Lower leg skin (tissue), 4 donors: ENCODE measurements around the gene CFD. TPM values are rescaled to one million over a fixed set of nuclear protein-coding genes. Genes with fewer than 3 reads are reported as not detected.

Experiments used
- DNase-seq, 2 donors: peaks; one replicate each; pipeline ENCODE4 v3.0.0-alpha.2; 2019; ENCODE audit warnings: low spot score in 2 of 2
- H3K4me3 ChIP-seq: fragments of 200-600 bp; sonication (generic); 2 replicates; pipeline ENCODE4 v1.5.1; 2017; ENCODE audit warnings: mild to moderate bottlenecking, low read depth; ENCODE audit not compliant: poor library complexity, severe bottlenecking
- POLR2A ChIP-seq, 2 donors: fragments of 450-650 bp; IDR thresholded peaks; one replicate each; pipeline ENCODE4 v1.6.1; 2016 to 2017; ENCODE audit warnings: antibody characterized with exemption in 2 of 2, mild to moderate bottlenecking in 1 of 2, moderate library complexity in 1 of 2
- WGBS, 2 donors: methylation state at CpG; one replicate each; pipeline ENCODE4 v1.1.5; 2018; 5-methylcytosine and 5-hydroxymethylcytosine counted together
- intact Hi-C: fragments of 100-400 bp; cut with DNase I; formaldehyde crosslinking; loops from one replicate; pipeline ENCODE4 v1.15.0; 2023; ENCODE audit warnings: low total_unique reads
- total RNA-seq, 4 donors: library from RNA; depleted of rRNA; stranded (reverse); fragments of >200 nt; gene quantifications; one replicate each; pipeline ENCODE4 v1.1.0, GENCODE V29; 2016
- TF ChIP-seq, protein P1 (sequence below), 3 donors: fragments of 450-650 bp; IDR thresholded peaks; one replicate each; pipeline ENCODE4 v1.5.1; 2016; ENCODE audit warnings: antibody characterized with exemption in 3 of 3, mild to moderate bottlenecking in 3 of 3, moderate library complexity in 2 of 3

The CFD gene
- total RNA-seq, 4 donors from 2014 or later, result 263 to 871 (median 364) TPM

- intact Hi-C loops, result no loop called here
- no peak for DNase-seq
- H3K4me3 ChIP-seq, result no peak overlapping the region
- WGBS, 2 donors, result 86% methylated on average over 32 to 35 of the region's 37 CpGs
- TF ChIP-seq, protein P1, sequence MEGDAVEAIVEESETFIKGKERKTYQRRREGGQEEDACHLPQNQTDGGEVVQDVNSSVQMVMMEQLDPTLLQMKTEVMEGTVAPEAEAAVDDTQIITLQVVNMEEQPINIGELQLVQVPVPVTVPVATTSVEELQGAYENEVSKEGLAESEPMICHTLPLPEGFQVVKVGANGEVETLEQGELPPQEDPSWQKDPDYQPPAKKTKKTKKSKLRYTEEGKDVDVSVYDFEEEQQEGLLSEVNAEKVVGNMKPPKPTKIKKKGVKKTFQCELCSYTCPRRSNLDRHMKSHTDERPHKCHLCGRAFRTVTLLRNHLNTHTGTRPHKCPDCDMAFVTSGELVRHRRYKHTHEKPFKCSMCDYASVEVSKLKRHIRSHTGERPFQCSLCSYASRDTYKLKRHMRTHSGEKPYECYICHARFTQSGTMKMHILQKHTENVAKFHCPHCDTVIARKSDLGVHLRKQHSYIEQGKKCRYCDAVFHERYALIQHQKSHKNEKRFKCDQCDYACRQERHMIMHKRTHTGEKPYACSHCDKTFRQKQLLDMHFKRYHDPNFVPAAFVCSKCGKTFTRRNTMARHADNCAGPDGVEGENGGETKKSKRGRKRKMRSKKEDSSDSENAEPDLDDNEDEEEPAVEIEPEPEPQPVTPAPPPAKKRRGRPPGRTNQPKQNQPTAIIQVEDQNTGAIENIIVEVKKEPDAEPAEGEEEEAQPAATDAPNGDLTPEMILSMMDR (IDR thresholded peaks at IDR 0.05), result no peak
- no peak for TF ChIP-seq POLR2A (IDR thresholded peaks at IDR 0.05)
Measured at GRCh38 chr19:879711-880438, 20.4 kb downstream of the CFD start.

DNA sequence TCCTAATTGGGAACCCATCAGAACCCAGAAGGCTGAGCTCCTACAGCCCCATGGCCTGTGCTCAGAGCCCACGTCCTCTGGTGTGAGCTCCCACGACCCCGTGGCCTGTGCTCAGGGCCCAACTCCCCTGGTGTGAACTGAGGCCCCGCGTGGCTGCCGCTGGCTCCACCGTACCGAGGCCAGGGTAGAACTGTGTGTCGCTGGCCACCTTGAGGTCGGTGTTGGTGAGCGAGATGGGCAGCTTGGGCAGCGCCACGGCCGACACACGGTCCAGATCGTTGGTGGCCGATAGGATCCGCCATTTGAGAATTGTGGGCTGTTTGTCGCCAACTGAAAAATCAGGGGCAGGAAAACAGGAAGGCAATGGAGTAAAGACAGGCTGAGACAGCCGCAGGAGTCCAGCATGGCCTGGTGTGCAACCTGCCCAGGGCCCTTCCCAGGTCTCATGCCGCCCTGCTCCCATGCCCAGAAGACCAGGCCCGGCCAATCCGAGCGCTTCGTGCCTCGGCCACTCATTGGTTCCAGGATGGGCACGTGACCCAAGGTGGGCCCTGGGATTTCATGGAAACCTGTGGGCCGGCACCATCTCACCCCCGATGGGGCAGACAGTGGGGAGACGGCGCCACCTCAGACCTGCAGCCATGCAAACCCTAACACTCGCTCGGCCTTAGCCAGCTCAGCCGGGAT, 22.1 kb downstream of the CFD start:
- H3K4me3 ChIP-seq, result no peak overlapping the region
- intact Hi-C loops, result no loop called here
- no peak for DNase-seq
- no peak for TF ChIP-seq POLR2A (IDR thresholded peaks at IDR 0.05)
- TF ChIP-seq, protein P1 (IDR thresholded peaks at IDR 0.05), result no peak
- WGBS, 2 donors, result 97 to 98% methylated on average over 29 to 34 of the region's 34 CpGs

- no peak overlapping the region for H3K4me3 ChIP-seq
- TF ChIP-seq, protein P1 (IDR thresholded peaks at IDR 0.05), result no peak
- TF ChIP-seq POLR2A (IDR thresholded peaks at IDR 0.05), result no peak
- intact Hi-C loops, result no loop called here
- WGBS, 2 donors, result 92 to 95% methylated on average over 30 of the region's 30 CpGs
- DNase-seq, result no peak
Measured at GRCh38 chr19:882871-883497, 23.5 kb downstream of the CFD start.

- intact Hi-C loops, result no loop called here
- no peak for TF ChIP-seq POLR2A (IDR thresholded peaks at IDR 0.05)
- TF ChIP-seq, protein P1 (IDR thresholded peaks at IDR 0.05), result no peak
- 71 to 72% methylated on average over 11 to 20 of the region's 22 CpGs for WGBS, 2 donors
- no peak for DNase-seq
- no peak overlapping the region for H3K4me3 ChIP-seq
Measured at GRCh38 chr19:883661-884211, 24.3 kb downstream of the CFD start.

DNA sequence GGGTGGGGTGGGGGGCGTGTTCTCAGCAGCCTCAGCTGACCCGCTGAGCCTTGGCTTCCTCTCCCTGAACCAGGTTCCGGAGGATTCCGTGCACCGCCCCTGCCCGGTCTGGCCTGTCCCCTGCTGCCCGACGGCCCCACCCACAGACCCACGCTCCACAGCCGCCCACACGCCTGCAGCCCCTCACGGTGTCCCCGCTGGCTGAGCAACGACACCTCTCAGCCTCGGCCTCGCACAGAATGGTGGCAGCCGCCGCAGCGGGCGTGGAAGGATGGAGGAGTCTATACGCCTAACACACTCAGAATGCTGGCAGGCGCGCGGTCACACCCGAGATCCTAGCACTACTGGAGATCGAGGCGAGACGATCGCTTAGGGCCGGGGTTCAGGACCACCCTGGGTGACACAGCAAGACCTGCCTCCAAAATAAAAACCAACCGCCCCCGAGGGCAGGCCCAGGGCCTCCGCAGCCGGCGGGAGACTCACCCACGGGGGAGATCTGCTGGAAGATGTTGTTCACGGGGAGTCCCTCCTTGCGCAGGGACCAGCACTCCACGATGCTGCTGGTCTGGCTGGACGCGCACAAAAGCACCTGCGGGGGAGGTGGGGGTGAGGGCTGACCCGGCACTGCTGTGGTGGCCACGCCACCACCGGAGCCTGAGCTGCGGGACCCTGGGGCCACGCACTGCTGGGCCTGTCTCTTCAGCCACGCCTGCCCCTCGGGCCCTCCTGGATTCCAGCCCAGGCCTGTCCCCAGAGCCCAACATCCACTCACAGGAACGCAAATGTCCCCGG, 25.2 kb downstream of the CFD start:
- intact Hi-C loops, result no loop called here
- DNase-seq, result no peak
- H3K4me3 ChIP-seq, result no peak overlapping the region
- TF ChIP-seq, protein P1 (IDR thresholded peaks at IDR 0.05), result no peak
- no peak for TF ChIP-seq POLR2A (IDR thresholded peaks at IDR 0.05)
- WGBS, 2 donors, result 90 to 93% methylated on average over 38 to 44 of the region's 51 CpGs
